ENCODE results near the gene CFAP74. TPM values are rescaled to one million over a fixed set of nuclear protein-coding genes. Genes with fewer than 3 reads are reported as not detected.
A peak's percentile ranks its signal among the peaks of the same experiment; 100 is the strongest.

CFAP74 gene
- total and polyA plus RNA-seq, 2 of the 13 experiments (the other 11 are each of a cell fraction or from before 2014, with no cell fraction given) = 0.27 to 0.62 TPM

DNA sequence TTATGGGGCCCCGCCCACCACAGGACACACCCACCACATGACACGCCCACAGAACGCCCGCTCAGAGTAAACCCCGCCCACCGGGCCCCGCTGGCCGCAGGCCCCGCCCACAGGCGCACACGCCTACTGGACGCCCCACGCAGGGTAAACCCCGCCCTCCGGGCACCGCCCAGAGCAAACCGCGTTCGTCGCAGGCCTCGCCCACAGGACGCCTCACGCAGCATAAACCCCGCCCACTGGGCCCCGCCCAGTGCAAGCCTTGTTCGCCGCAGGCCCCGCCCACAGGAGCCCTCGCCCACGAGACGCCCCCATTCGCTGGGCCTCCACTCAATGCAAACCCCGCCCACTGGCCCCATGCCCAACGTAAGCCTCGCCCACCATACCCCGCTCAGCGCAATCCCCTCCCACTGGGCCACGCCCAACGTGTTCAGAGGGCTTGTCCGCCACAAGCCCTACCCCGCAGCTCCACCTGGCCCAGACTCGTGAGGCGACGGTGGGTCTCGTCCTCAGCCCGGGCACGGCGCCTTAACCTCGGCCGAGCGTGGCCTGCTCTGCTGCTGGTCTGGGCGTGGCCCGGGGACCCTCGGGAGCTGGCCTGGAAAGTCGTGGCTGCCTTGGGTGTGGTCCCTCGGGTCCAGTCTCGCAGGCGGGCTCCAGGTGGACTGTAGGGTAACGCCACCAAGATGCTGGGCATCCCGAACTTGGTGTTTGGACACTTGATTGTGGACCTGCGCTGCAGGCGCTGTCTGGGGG lies 84.1 kb downstream of the CFAP74 start (continued):
- TF ChIP-seq ZNF614 (CRISPR knock-in tag; IDR thresholded peaks at IDR 0.05; ENCODE audit: borderline replicate concordance) (no peak; the same call in 1 of the 2 replicates), ZNF343 (CRISPR knock-in tag; IDR thresholded peaks at IDR 0.05) (no peak), ZNF230 (CRISPR knock-in tag; IDR thresholded peaks at IDR 0.05) (no peak), ZSCAN20 (CRISPR knock-in tag; IDR thresholded peaks at IDR 0.05; ENCODE audit: borderline replicate concordance) (no peak), SP1 (IDR thresholded peaks at IDR 0.05) (0 out of 2 replicates have a peak, but pooled peaks have one; percentile 76), SP1 (CRISPR knock-in tag; IDR thresholded peaks at IDR 0.05) (peak; percentile 95), HIVEP1 (CRISPR knock-in tag; IDR thresholded peaks at IDR 0.05) (peak; percentile 87), KLF11 (CRISPR knock-in tag; IDR thresholded peaks at IDR 0.05) (no peak), SPEN (CRISPR knock-in tag; IDR thresholded peaks at IDR 0.05; ENCODE audit: low read depth) (peak; percentile 54; the same call in 1 of the 2 replicates), SALL2 (CRISPR knock-in tag; IDR thresholded peaks at IDR 0.05) (no peak), ZSCAN12 (CRISPR knock-in tag; IDR thresholded peaks at IDR 0.05) (0 out of 2 replicates have a peak, but pooled peaks have one; percentile 43), POLR2A (IDR thresholded peaks at IDR 0.05; ENCODE audit: insufficient read depth in 1 of 2, low read depth in 2 of 2, low read length in 2 of 2) (no peak), CCAR2 (optimal IDR thresholded peaks at IDR 0.05; ENCODE audit: low read depth, low read length) (no peak), ZNF431 (CRISPR knock-in tag; IDR thresholded peaks at IDR 0.05; ENCODE audit: borderline replicate concordance, low read depth) (no peak), ZFAT (CRISPR knock-in tag; conservative IDR thresholded peaks at IDR 0.05) (no peak), CREM (IDR thresholded peaks at IDR 0.05) (peak; percentile 23), CREM (CRISPR knock-in tag; IDR thresholded peaks at IDR 0.05) (no peak), ARNTL (CRISPR knock-in tag; IDR thresholded peaks at IDR 0.05) (peak; percentile 27; the same call in 1 of the 2 replicates), MAFF (IDR thresholded peaks at IDR 0.05; ENCODE audit: low read depth, low read length) (no peak), PRPF4 (IDR thresholded peaks at IDR 0.05; ENCODE audit: low read depth, low read length, poor library complexity, severe bottlenecking) (no peak)
- TF ChIP-seq, protein P1, sequence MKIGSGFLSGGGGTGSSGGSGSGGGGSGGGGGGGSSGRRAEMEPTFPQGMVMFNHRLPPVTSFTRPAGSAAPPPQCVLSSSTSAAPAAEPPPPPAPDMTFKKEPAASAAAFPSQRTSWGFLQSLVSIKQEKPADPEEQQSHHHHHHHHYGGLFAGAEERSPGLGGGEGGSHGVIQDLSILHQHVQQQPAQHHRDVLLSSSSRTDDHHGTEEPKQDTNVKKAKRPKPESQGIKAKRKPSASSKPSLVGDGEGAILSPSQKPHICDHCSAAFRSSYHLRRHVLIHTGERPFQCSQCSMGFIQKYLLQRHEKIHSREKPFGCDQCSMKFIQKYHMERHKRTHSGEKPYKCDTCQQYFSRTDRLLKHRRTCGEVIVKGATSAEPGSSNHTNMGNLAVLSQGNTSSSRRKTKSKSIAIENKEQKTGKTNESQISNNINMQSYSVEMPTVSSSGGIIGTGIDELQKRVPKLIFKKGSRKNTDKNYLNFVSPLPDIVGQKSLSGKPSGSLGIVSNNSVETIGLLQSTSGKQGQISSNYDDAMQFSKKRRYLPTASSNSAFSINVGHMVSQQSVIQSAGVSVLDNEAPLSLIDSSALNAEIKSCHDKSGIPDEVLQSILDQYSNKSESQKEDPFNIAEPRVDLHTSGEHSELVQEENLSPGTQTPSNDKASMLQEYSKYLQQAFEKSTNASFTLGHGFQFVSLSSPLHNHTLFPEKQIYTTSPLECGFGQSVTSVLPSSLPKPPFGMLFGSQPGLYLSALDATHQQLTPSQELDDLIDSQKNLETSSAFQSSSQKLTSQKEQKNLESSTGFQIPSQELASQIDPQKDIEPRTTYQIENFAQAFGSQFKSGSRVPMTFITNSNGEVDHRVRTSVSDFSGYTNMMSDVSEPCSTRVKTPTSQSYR (CRISPR knock-in tag; IDR thresholded peaks at IDR 0.05; ENCODE audit: borderline replicate concordance) = no peak
- TF ChIP-seq, protein P2, sequence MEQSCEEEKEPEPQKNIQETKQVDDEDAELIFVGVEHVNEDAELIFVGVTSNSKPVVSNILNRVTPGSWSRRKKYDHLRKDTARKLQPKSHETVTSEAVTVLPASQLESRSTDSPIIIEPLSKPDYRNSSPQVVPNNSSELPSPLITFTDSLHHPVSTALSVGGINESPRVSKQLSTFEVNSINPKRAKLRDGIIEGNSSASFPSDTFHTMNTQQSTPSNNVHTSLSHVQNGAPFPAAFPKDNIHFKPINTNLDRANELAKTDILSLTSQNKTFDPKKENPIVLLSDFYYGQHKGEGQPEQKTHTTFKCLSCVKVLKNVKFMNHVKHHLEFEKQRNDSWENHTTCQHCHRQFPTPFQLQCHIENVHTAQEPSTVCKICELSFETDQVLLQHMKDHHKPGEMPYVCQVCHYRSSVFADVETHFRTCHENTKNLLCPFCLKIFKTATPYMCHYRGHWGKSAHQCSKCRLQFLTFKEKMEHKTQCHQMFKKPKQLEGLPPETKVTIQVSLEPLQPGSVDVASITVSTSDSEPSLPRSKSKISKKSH (CRISPR knock-in tag; IDR thresholded peaks at IDR 0.05; ENCODE audit: borderline replicate concordance) = 0 out of 2 replicates have a peak, but pooled peaks have one; percentile 13
- TF ChIP-seq, protein P3, sequence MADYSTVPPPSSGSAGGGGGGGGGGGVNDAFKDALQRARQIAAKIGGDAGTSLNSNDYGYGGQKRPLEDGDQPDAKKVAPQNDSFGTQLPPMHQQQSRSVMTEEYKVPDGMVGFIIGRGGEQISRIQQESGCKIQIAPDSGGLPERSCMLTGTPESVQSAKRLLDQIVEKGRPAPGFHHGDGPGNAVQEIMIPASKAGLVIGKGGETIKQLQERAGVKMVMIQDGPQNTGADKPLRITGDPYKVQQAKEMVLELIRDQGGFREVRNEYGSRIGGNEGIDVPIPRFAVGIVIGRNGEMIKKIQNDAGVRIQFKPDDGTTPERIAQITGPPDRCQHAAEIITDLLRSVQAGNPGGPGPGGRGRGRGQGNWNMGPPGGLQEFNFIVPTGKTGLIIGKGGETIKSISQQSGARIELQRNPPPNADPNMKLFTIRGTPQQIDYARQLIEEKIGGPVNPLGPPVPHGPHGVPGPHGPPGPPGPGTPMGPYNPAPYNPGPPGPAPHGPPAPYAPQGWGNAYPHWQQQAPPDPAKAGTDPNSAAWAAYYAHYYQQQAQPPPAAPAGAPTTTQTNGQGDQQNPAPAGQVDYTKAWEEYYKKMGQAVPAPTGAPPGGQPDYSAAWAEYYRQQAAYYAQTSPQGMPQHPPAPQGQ (CRISPR knock-in tag; IDR thresholded peaks at IDR 0.05; ENCODE audit: borderline replicate concordance) = no peak
- TF ChIP-seq, protein P4, sequence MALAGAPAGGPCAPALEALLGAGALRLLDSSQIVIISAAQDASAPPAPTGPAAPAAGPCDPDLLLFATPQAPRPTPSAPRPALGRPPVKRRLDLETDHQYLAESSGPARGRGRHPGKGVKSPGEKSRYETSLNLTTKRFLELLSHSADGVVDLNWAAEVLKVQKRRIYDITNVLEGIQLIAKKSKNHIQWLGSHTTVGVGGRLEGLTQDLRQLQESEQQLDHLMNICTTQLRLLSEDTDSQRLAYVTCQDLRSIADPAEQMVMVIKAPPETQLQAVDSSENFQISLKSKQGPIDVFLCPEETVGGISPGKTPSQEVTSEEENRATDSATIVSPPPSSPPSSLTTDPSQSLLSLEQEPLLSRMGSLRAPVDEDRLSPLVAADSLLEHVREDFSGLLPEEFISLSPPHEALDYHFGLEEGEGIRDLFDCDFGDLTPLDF (CRISPR knock-in tag; IDR thresholded peaks at IDR 0.05) = 0 out of 2 replicates have a peak, but pooled peaks have one; percentile 11

Measured in HepG2 (cell line).